ENCODE data around the gene ZC3H14. TPM values are rescaled to one million over a fixed set of nuclear protein-coding genes. Genes with fewer than 3 reads are reported as not detected.

The ZC3H14 gene
- total RNA-seq, 4 donors from 2014 or later = 88.5 to 112 (median 104) TPM

GRCh38 chr14:88535149-88535548 is 27.7 kb upstream of the ZC3H14 start:
- H3K27me3 ChIP-seq = no peaks in the 10 kb centered on the region
- no peak for DNase-seq
- TF ChIP-seq POLR2A (IDR thresholded peaks at IDR 0.05) (no peak), CTCF (IDR thresholded peaks at IDR 0.05) (no peak)
- H3K4me3 ChIP-seq (replicated peaks in 1 of 3) = no peak overlapping the region
- peaks cover 2 to 7% of the 10 kb centered on the region in 2 donors for H3K36me3 ChIP-seq
- 74 to 82% methylated on average over 4 of the region's 4 CpGs for WGBS, 2 donors
- H3K9me3 ChIP-seq = no peaks in the 10 kb centered on the region
- intact Hi-C loops (cut with DNase I) = no loop called here
- peaks cover 7 to 15% of the 10 kb centered on the region in 2 donors for H3K4me1 ChIP-seq
- no peak overlapping the region for H3K27ac ChIP-seq

GRCh38 chr14:88535813-88536212 is 27.0 kb upstream of the ZC3H14 start:
- H3K4me3 ChIP-seq (replicated peaks in 1 of 3) = no peak overlapping the region
- no peaks in the 10 kb centered on the region for H3K27me3 ChIP-seq
- H3K36me3 ChIP-seq = peaks cover 2 to 7% of the 10 kb centered on the region in 2 donors
- intact Hi-C loops (cut with DNase I) = no loop called here
- no peak for TF ChIP-seq POLR2A (IDR thresholded peaks at IDR 0.05)
- TF ChIP-seq CTCF (IDR thresholded peaks at IDR 0.05) = no peak
- 59 to 67% methylated on average over 4 of the region's 4 CpGs for WGBS, 2 donors
- no peak overlapping the region for H3K27ac ChIP-seq
- H3K4me1 ChIP-seq = peaks cover 8 to 15% of the 10 kb centered on the region in 2 donors
- no peak for DNase-seq
- H3K9me3 ChIP-seq = no peaks in the 10 kb centered on the region

- H3K9me3 ChIP-seq = no peaks in the 10 kb centered on the region
- no peak for DNase-seq
- no peak overlapping the region for H3K27ac ChIP-seq
- no peak overlapping the region for H3K4me3 ChIP-seq (replicated peaks in 1 of 3)
- H3K36me3 ChIP-seq = no peaks in the 10 kb centered on the region
- peaks cover 30 to 47% of the 10 kb centered on the region in 2 donors for H3K4me1 ChIP-seq
- intact Hi-C loops (cut with DNase I) = no loop called here
- no peaks in the 10 kb centered on the region for H3K27me3 ChIP-seq
- 36 to 100% methylated on average over 1 of the region's 1 CpG for WGBS, 2 donors
- TF ChIP-seq POLR2A (IDR thresholded peaks at IDR 0.05) = no peak
- TF ChIP-seq CTCF (IDR thresholded peaks at IDR 0.05) = no peak
These were observed 21.5 kb upstream of the ZC3H14 start for GRCh38 chr14:88541324-88541723.

- H3K27me3 ChIP-seq = no peaks in the 10 kb centered on the region
- 86 to 89% methylated on average over 6 of the region's 6 CpGs for WGBS, 2 donors
- H3K9me3 ChIP-seq = no peaks in the 10 kb centered on the region
- H3K4me1 ChIP-seq = peaks cover 37 to 60% of the 10 kb centered on the region in 2 donors
- peak overlapping the region in 1 of 3 donors; percentile 12 for H3K27ac ChIP-seq
- H3K36me3 ChIP-seq = no peaks in the 10 kb centered on the region
- TF ChIP-seq POLR2A (IDR thresholded peaks at IDR 0.05) (no peak), CTCF (IDR thresholded peaks at IDR 0.05) (no peak)
- intact Hi-C loops (cut with DNase I) = no loop called here
- no peak overlapping the region for H3K4me3 ChIP-seq (replicated peaks in 1 of 3)
- DNase-seq = no peak
These were observed 19.7 kb upstream of the ZC3H14 start for GRCh38 chr14:88542857-88543795.

- TF ChIP-seq POLR2A (IDR thresholded peaks at IDR 0.05) (no peak), CTCF (IDR thresholded peaks at IDR 0.05) (no peak)
- no peaks in the 10 kb centered on the region for H3K27me3 ChIP-seq
- H3K4me1 ChIP-seq = peaks cover 37 to 64% of the 10 kb centered on the region in 2 donors
- H3K27ac ChIP-seq = peak overlapping the region; percentile 29 to 60 (median 51)
- no peak overlapping the region for H3K4me3 ChIP-seq (replicated peaks in 1 of 3)
- WGBS, 2 donors = 86 to 89% methylated on average over 3 of the region's 3 CpGs
- peaks cover 0 to 6% of the 10 kb centered on the region in 2 donors for H3K36me3 ChIP-seq
- DNase-seq = no peak
- no peaks in the 10 kb centered on the region for H3K9me3 ChIP-seq
- intact Hi-C loops (cut with DNase I) = no loop called here
These were observed 17.6 kb upstream of the ZC3H14 start for GRCh38 chr14:88545256-88545655.
